PC-3 (cell line): Measurements from ENCODE around the gene PRKN.

Experiments
- EZH2 ChIP-seq: fragments of 300-600 bp; sonication (generic); IDR thresholded peaks from one replicate; pipeline ENCODE4 v1.6.1; 2017; ENCODE audit warnings: antibody characterized with exemption, mild to moderate bottlenecking, low read length; ENCODE audit not compliant: unreplicated experiment
- EZH2phosphoT487 ChIP-seq: fragments of 300-600 bp; sonication (generic); IDR thresholded peaks from 2 replicates; pipeline ENCODE4 v1.6.1; 2018; ENCODE audit warnings: mild to moderate bottlenecking, antibody characterized with exemption, low read length, borderline replicate concordance
- TF ChIP-seq, protein P1 (sequence below): fragments of 300-600 bp; sonication (generic); conservative IDR thresholded peaks from 2 replicates; pipeline ENCODE4 v1.5.1; 2017; ENCODE audit warnings: antibody characterized with exemption, low read depth, mild to moderate bottlenecking, low read length

DNA sequence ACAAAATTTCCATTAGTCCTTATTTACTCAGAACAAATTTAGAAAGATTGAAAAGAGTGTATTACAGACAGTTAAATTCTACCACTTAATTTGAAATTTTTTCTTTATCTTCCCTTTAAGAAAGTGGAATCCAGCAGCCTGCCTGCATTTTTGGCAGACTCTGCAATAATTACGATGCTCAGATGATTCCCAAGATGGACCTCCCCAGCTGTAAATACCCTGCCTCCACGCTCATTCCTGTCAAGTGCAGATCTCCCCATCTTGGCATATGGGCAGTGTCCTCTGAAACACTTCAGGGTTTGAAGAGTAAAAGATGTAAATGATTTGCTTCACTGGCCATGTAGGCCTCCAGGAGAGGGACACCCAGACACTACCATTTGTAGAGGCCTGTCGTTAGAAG is 471.2 kb downstream of the PRKN start:
- TF ChIP-seq, protein P1, sequence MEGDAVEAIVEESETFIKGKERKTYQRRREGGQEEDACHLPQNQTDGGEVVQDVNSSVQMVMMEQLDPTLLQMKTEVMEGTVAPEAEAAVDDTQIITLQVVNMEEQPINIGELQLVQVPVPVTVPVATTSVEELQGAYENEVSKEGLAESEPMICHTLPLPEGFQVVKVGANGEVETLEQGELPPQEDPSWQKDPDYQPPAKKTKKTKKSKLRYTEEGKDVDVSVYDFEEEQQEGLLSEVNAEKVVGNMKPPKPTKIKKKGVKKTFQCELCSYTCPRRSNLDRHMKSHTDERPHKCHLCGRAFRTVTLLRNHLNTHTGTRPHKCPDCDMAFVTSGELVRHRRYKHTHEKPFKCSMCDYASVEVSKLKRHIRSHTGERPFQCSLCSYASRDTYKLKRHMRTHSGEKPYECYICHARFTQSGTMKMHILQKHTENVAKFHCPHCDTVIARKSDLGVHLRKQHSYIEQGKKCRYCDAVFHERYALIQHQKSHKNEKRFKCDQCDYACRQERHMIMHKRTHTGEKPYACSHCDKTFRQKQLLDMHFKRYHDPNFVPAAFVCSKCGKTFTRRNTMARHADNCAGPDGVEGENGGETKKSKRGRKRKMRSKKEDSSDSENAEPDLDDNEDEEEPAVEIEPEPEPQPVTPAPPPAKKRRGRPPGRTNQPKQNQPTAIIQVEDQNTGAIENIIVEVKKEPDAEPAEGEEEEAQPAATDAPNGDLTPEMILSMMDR: no peak
- no peak for TF ChIP-seq EZH2
- TF ChIP-seq EZH2phosphoT487: no peak
